T-cell (primary cell): ENCODE measurements around the gene BPIFB6. TPM values are rescaled to one million over a fixed set of nuclear protein-coding genes. Genes with fewer than 3 reads are reported as not detected.

Experiments used
- ATAC-seq, 4 experiments: fragments of 200-7000 bp in 3 of 4; fragments of 150-1000 bp in 1 of 4; cut with Tn5 transposase; replicated peaks in 1 of 4; 1 replicate in 3 of 4; 2 replicates in 1 of 4; pipeline ENCODE4 v1.10.0; 2021; ENCODE audit warnings: moderate library complexity in 3 of 4, mild to moderate bottlenecking in 2 of 4, moderate number of reproducible peaks in 1 of 4
- CTCF ChIA-PET, 2 donors: fragments of 300-600 bp; sonication (Branson Sonifier 250); formaldehyde crosslinking; loops; one replicate each; lab custom pipeline; 2022; ENCODE audit warnings: antibody characterized with exemption in 2 of 2; lab: Charles Lee
- POLR2A ChIA-PET, 2 donors: fragments of 300-600 bp; sonication (Branson Sonifier 250); formaldehyde crosslinking; loops; one replicate each; lab custom pipeline; 2022; ENCODE audit warnings: antibody characterized with exemption in 2 of 2; lab: Charles Lee
- DNase-seq, 35 experiments: peaks; one replicate each; pipeline versions ENCODE4 v3.0.0 to v3.0.0-alpha.2; 2013 to 2023
- H3K27ac ChIP-seq: one replicate; pipeline ENCODE4 v1.5.1; 2013; ENCODE audit warnings: low read length
- H3K27me3 ChIP-seq, 2 experiments: replicated peaks in 1 of 2; 1 replicate in 1 of 2; 2 replicates in 1 of 2; pipeline versions ENCODE4 v1.6.1 to v1.7.0; 2013; ENCODE audit warnings: low read length in 1 of 2, mixed read lengths in 1 of 2; ENCODE audit not compliant: control insufficient read depth in 2 of 2, insufficient read depth in 2 of 2; ENCODE audit errors: extremely low read depth in 1 of 2
- H3K36me3 ChIP-seq, 2 donors: 1 replicate in 1 of 2; 2 replicates in 1 of 2; pipeline versions ENCODE4 v1.6.1 to v1.7.0; 2013; ENCODE audit warnings: low read length in 1 of 2; ENCODE audit not compliant: control insufficient read depth in 2 of 2, insufficient read depth in 1 of 2; ENCODE audit errors: extremely low read depth in 1 of 2
- H3K4me1 ChIP-seq, 2 experiments: 1 replicate in 1 of 2; 2 replicates in 1 of 2; pipeline versions ENCODE4 v1.6.1 to v1.7.0; 2013; ENCODE audit warnings: low read length in 2 of 2, mixed read lengths in 1 of 2; ENCODE audit not compliant: insufficient read depth in 2 of 2, control insufficient read depth in 1 of 2; ENCODE audit errors: extremely low read depth in 1 of 2
- H3K4me3 ChIP-seq, 2 donors: 1 replicate in 1 of 2; 2 replicates in 1 of 2; pipeline versions ENCODE4 v1.5.1 to v1.7.0; 2013; ENCODE audit warnings: mild to moderate bottlenecking in 2 of 2, low read length in 1 of 2, moderate library complexity in 1 of 2; ENCODE audit not compliant: control insufficient read depth in 1 of 2; ENCODE audit errors: extremely low read depth in 1 of 2
- H3K9me3 ChIP-seq: 2 replicates; pipeline ENCODE4 v1.7.0; 2013
- H3K27ac Mint-ChIP-seq, 2 donors: one replicate each; pipeline ENCODE4 v1.8.0; 2020 to 2021; ENCODE audit warnings: mild to moderate bottlenecking in 2 of 2, mixed read lengths in 2 of 2
- H3K27me3 Mint-ChIP-seq, 2 donors: one replicate each; pipeline ENCODE4 v1.8.0; 2021 to 2022; ENCODE audit warnings: mixed read lengths in 2 of 2
- H3K36me3 Mint-ChIP-seq: one replicate; pipeline ENCODE4 v1.8.0; 2021; ENCODE audit warnings: mixed read lengths
- H3K4me1 Mint-ChIP-seq, 3 donors: one replicate each; pipeline ENCODE4 v1.8.0; 2020 to 2022; ENCODE audit warnings: mixed read lengths in 3 of 3, mild to moderate bottlenecking in 1 of 3
- H3K4me3 Mint-ChIP-seq, 3 donors: one replicate each; pipeline ENCODE4 v1.8.0; 2020 to 2022; ENCODE audit warnings: mild to moderate bottlenecking in 3 of 3, mixed read lengths in 3 of 3, moderate library complexity in 3 of 3
- H3K9me3 Mint-ChIP-seq, 3 donors: one replicate each; pipeline ENCODE4 v1.8.0; 2020 to 2022; ENCODE audit warnings: mixed read lengths in 3 of 3
- WGBS: methylation state at CpG from one replicate; pipeline ENCODE4 v1.1.5; 2013; ENCODE audit warnings: missing lambda C conversion rate; ENCODE audit not compliant: insufficient coverage; 5-methylcytosine and 5-hydroxymethylcytosine counted together
- total RNA-seq, 35 experiments: library from RNA in 6 of 35; stranded (reverse) in 6 of 35; fragments of 120-200 nt in 1 of 35; gene quantifications; one replicate each; pipeline versions ENCODE4 v1.2.1 to v1.2.4 and lab custom pipeline; 2013 to 2026

Gene BPIFB6
- total RNA-seq, 5 donors from 2014 or later (not counting 1 experiment from before 2014, with no cell fraction given): not detected

- no peaks in the 10 kb centered on the region for H3K36me3 Mint-ChIP-seq
- no peak overlapping the region for H3K27ac Mint-ChIP-seq
- no peaks in the 10 kb centered on the region for H3K36me3 ChIP-seq
- H3K9me3 Mint-ChIP-seq: no peaks in the 10 kb centered on the region
- CTCF ChIA-PET: no interaction called here
- no peaks in the 10 kb centered on the region for H3K9me3 ChIP-seq
- no peak for ATAC-seq
- POLR2A ChIA-PET: no interaction called here
- H3K4me1 Mint-ChIP-seq: peaks cover 8 to 22% (median 9%) of the 10 kb centered on the region in 3 donors
- peaks cover 0 to 7% of the 10 kb centered on the region in 2 experiments for H3K4me1 ChIP-seq
- no peak overlapping the region for H3K4me3 Mint-ChIP-seq
- no peak for DNase-seq
- H3K27ac ChIP-seq: no peak overlapping the region
- peaks cover 0 to 10% of the 10 kb centered on the region in 2 experiments for H3K27me3 ChIP-seq
- 87% methylated on average over 16 of the region's 18 CpGs for WGBS
- H3K4me3 ChIP-seq: no peak overlapping the region
- H3K27me3 Mint-ChIP-seq: no peaks in the 10 kb centered on the region
Observed at GRCh38 chr20:33020278-33021161, 10.9 kb upstream of the BPIFB6 start.

DNA sequence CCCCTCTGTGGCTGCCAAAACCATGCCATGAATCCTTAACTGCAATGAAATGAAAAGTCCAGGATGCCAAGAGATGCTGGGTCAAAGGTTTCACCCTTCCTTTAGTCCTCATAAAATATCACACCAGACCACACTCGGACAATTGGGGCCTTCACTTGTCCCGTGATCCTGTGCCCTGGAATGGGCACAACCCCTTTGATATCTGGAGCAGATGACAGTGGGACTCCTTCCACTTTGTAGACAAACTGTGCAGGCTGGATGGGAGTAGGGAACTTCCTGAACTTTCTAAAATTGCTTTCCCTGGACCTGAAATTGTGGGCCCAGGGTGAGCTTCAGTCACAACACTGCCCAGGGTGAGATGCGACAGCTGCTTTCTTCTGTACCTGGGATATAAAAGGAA, 9.6 kb upstream of the BPIFB6 start:
- H3K4me1 Mint-ChIP-seq: peaks cover 2 to 8% (median 3%) of the 10 kb centered on the region in 3 donors
- Histone ChIP-seq H3K36me3 (no peaks in the 10 kb centered on the region), H3K27me3 (peaks cover 0 to 10% of the 10 kb centered on the region in 2 experiments), H3K4me1 (no peaks in the 10 kb centered on the region), H3K4me3 (no peak overlapping the region), H3K27ac (no peak overlapping the region), H3K9me3 (no peaks in the 10 kb centered on the region)
- ATAC-seq: no peak
- H3K27me3 Mint-ChIP-seq: no peaks in the 10 kb centered on the region
- WGBS: 100% methylated on average over 1 of the region's 3 CpGs
- H3K27ac Mint-ChIP-seq: no peak overlapping the region
- H3K4me3 Mint-ChIP-seq: no peak overlapping the region
- no peak for DNase-seq
- ChIA-PET POLR2A (no interaction called here), CTCF (no interaction called here)
- no peaks in the 10 kb centered on the region for H3K9me3 Mint-ChIP-seq
- no peaks in the 10 kb centered on the region for H3K36me3 Mint-ChIP-seq

GRCh38 chr20:33022289-33022688, 9.2 kb upstream of the BPIFB6 start:
- Histone ChIP-seq H3K27ac (no peak overlapping the region), H3K9me3 (no peaks in the 10 kb centered on the region), H3K4me3 (no peak overlapping the region), H3K4me1 (no peaks in the 10 kb centered on the region), H3K36me3 (no peaks in the 10 kb centered on the region), H3K27me3 (peaks cover 0 to 10% of the 10 kb centered on the region in 2 experiments)
- H3K27ac Mint-ChIP-seq: no peak overlapping the region
- POLR2A ChIA-PET: no interaction called here
- CTCF ChIA-PET: no interaction called here
- ATAC-seq (no peak), DNase-seq (no peak)
- H3K9me3 Mint-ChIP-seq: no peaks in the 10 kb centered on the region
- H3K36me3 Mint-ChIP-seq: no peaks in the 10 kb centered on the region
- peaks cover 2 to 4% (median 3%) of the 10 kb centered on the region in 3 donors for H3K4me1 Mint-ChIP-seq
- H3K4me3 Mint-ChIP-seq: no peak overlapping the region
- WGBS: 58% methylated on average over 4 of the region's 4 CpGs
- H3K27me3 Mint-ChIP-seq: no peaks in the 10 kb centered on the region

DNA sequence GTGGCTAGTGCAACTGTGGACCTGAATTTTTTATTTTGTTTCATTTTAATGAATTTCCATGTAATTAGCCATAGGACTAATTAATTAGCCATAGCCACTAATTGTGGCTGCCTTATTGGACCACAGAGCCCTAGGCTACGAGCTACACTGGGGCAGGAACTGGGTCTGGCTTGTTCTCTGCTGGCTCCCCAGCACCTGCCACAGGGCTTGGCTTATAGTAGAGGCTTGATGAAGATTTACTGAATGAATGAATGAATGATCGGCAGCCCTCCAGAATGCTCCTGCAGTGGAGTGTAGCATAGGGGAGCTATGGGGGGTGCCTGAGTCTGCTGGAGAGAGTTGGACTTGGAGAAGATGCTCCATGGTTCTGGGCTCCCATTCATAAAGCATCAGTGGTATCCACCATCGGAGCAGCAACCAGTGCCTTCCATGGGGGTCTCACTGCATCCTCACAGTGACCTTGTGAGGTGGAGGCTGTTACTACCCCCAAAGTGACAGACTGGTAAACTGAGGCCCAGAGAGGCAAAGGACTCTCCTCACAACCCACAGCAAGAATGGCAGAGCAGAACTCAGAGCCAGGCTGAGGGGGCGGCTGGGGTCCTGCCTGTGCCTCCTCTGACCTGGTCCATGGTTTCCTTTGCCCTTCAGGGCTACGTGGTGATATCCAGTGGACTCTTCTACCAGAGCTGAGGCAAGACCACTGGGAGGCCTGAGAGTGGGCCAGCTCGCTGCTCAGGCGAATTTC, 8.6 kb upstream of the BPIFB6 start:
- WGBS: 69% methylated on average over 6 of the region's 7 CpGs
- ATAC-seq (no peak), DNase-seq (no peak)
- Histone ChIP-seq H3K27ac (no peak overlapping the region), H3K4me3 (no peak overlapping the region), H3K36me3 (no peaks in the 10 kb centered on the region), H3K9me3 (no peaks in the 10 kb centered on the region), H3K4me1 (no peaks in the 10 kb centered on the region), H3K27me3 (peaks cover 0 to 10% of the 10 kb centered on the region in 2 experiments)
- Mint-ChIP-seq H3K36me3 (no peaks in the 10 kb centered on the region), H3K27me3 (no peaks in the 10 kb centered on the region), H3K27ac (no peak overlapping the region), H3K4me1 (peaks cover 0 to 2% (median 0%) of the 10 kb centered on the region in 3 donors), H3K4me3 (no peak overlapping the region), H3K9me3 (no peaks in the 10 kb centered on the region)
- ChIA-PET POLR2A (no interaction called here), CTCF (no interaction called here)

GRCh38 chr20:33023439-33024242, 7.8 kb upstream of the BPIFB6 start:
- H3K4me1 Mint-ChIP-seq: peaks cover 0 to 2% (median 0%) of the 10 kb centered on the region in 3 donors
- ATAC-seq (no peak), DNase-seq (no peak)
- POLR2A ChIA-PET: no interaction called here
- 75% methylated on average over 5 of the region's 6 CpGs for WGBS
- H3K4me3 ChIP-seq: no peak overlapping the region
- CTCF ChIA-PET: no interaction called here
- H3K27ac Mint-ChIP-seq: no peak overlapping the region
- H3K9me3 Mint-ChIP-seq: no peaks in the 10 kb centered on the region
- no peaks in the 10 kb centered on the region for H3K27me3 Mint-ChIP-seq
- no peaks in the 10 kb centered on the region for H3K9me3 ChIP-seq
- no peaks in the 10 kb centered on the region for H3K36me3 ChIP-seq
- no peak overlapping the region for H3K4me3 Mint-ChIP-seq
- H3K27ac ChIP-seq: no peak overlapping the region
- H3K36me3 Mint-ChIP-seq: no peaks in the 10 kb centered on the region
- no peaks in the 10 kb centered on the region for H3K4me1 ChIP-seq
- H3K27me3 ChIP-seq: peaks cover 0 to 10% of the 10 kb centered on the region in 2 experiments

GRCh38 chr20:33024243-33024560, 7.2 kb upstream of the BPIFB6 start:
- H3K36me3 Mint-ChIP-seq: no peaks in the 10 kb centered on the region
- ChIA-PET POLR2A (no interaction called here), CTCF (no interaction called here)
- Histone ChIP-seq H3K27me3 (peaks cover 0 to 10% of the 10 kb centered on the region in 2 experiments), H3K9me3 (no peaks in the 10 kb centered on the region), H3K4me1 (no peaks in the 10 kb centered on the region), H3K36me3 (no peaks in the 10 kb centered on the region), H3K27ac (no peak overlapping the region), H3K4me3 (no peak overlapping the region)
- H3K9me3 Mint-ChIP-seq: no peaks in the 10 kb centered on the region
- no peak overlapping the region for H3K27ac Mint-ChIP-seq
- DNase-seq (no peak), ATAC-seq (no peak)
- WGBS: no CpG with 5 or more reads among the region's 1 CpG
- no peaks in the 10 kb centered on the region for H3K27me3 Mint-ChIP-seq
- H3K4me3 Mint-ChIP-seq: no peak overlapping the region
- H3K4me1 Mint-ChIP-seq: peaks cover 0 to 2% (median 0%) of the 10 kb centered on the region in 3 donors
